Mucosa of rectum (tissue), 2 donors: Measurements from ENCODE around the gene WWC2.

Experiments used
- H3K27ac ChIP-seq, 2 donors: one replicate each; pipeline ENCODE4 v1.7.0; 2013; ENCODE audit warnings: inconsistent platforms in 2 of 2, low read depth in 2 of 2, low read length in 2 of 2
- H3K27me3 ChIP-seq, 2 donors: one replicate each; pipeline ENCODE4 v1.7.0; 2013; ENCODE audit warnings: low read length in 2 of 2; ENCODE audit not compliant: control insufficient read depth in 2 of 2, insufficient read depth in 2 of 2
- H3K36me3 ChIP-seq, 2 donors: one replicate each; pipeline ENCODE4 v1.7.0; 2013; ENCODE audit warnings: low read length in 2 of 2; ENCODE audit not compliant: control insufficient read depth in 2 of 2, insufficient read depth in 2 of 2
- H3K4me1 ChIP-seq, 2 donors: one replicate each; pipeline ENCODE4 v1.7.0; 2013; ENCODE audit warnings: low read length in 2 of 2, mild to moderate bottlenecking in 1 of 2; ENCODE audit not compliant: control insufficient read depth in 2 of 2, insufficient read depth in 2 of 2
- H3K4me3 ChIP-seq, 2 donors: one replicate each; pipeline ENCODE4 v1.7.0; 2013; ENCODE audit warnings: low read length in 2 of 2
- H3K9ac ChIP-seq, 2 donors: one replicate each; pipeline ENCODE4 v1.7.0; 2013; ENCODE audit warnings: low read length in 2 of 2, low read depth in 1 of 2, mild to moderate bottlenecking in 1 of 2
- H3K9me3 ChIP-seq, 2 donors: one replicate each; pipeline ENCODE4 v1.7.0; 2013; ENCODE audit warnings: low read length in 2 of 2; ENCODE audit not compliant: control insufficient read depth in 2 of 2
- donor health status: healthy.
- donor health status: Normal muscosa, but diverticular disease.

The WWC2 gene

DNA sequence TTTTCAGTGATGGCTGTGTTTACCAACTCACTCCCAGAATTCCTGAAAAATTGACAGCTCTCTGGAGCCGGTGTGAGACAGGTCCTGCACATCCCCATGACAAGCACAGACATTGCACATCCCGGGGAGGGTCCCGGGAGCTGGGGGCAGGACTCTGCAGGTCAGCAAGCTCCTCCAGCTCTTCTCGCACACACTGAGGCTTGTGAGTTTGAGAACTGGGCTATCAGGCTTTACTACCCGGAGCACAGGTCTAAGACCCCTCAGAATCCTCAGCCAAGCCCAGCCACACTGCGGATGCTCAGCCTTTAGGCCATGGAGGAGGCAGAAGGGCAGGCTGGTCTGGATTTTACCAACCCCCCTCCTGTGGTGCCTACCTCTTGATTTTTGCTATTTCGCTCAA is 228.8 kb downstream of the WWC2 start:
- H3K36me3 ChIP-seq, result no peaks in the 10 kb centered on the region
- H3K4me3 ChIP-seq, result no peak overlapping the region
- no peak overlapping the region for H3K9ac ChIP-seq
- no peaks in the 10 kb centered on the region for H3K4me1 ChIP-seq
- H3K9me3 ChIP-seq, result no peaks in the 10 kb centered on the region
- H3K27ac ChIP-seq, result no peak overlapping the region
- no peaks in the 10 kb centered on the region for H3K27me3 ChIP-seq

GRCh38 chr4:183328832-183329231 is 229.8 kb downstream of the WWC2 start:
- Histone ChIP-seq H3K4me1 (no peaks in the 10 kb centered on the region), H3K9ac (no peak overlapping the region), H3K4me3 (no peak overlapping the region), H3K27me3 (no peaks in the 10 kb centered on the region), H3K9me3 (no peaks in the 10 kb centered on the region), H3K36me3 (no peaks in the 10 kb centered on the region), H3K27ac (no peak overlapping the region)

DNA sequence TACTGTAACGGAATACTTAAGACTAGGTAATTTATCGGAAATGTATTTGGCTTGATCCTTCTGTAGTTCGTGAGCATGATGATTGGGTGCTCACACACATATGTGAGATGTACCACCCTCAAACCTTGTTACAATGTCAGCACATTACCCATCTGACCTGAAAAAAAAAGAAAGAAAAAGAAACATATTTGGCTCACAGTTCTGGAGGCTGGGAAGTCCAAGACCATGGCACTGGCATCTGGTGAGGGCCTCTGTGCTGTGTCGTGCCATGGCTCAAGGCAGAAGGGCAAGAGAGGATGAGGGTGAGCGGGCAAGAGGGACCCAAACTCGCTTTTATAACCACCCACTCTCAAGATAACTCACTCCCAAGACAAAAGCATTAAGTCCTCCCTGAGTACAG is 230.2 kb downstream of the WWC2 start:
- no peaks in the 10 kb centered on the region for H3K27me3 ChIP-seq
- no peaks in the 10 kb centered on the region for H3K36me3 ChIP-seq
- H3K9me3 ChIP-seq, result no peaks in the 10 kb centered on the region
- no peaks in the 10 kb centered on the region for H3K4me1 ChIP-seq
- H3K27ac ChIP-seq, result no peak overlapping the region
- H3K4me3 ChIP-seq, result no peak overlapping the region
- no peak overlapping the region for H3K9ac ChIP-seq

GRCh38 chr4:183329954-183330742 is 231.1 kb downstream of the WWC2 start:
- Histone ChIP-seq H3K27me3 (no peaks in the 10 kb centered on the region), H3K9me3 (no peaks in the 10 kb centered on the region), H3K36me3 (no peaks in the 10 kb centered on the region), H3K4me3 (no peak overlapping the region), H3K27ac (no peak overlapping the region), H3K9ac (no peak overlapping the region), H3K4me1 (no peaks in the 10 kb centered on the region)

GRCh38 chr4:183330841-183331240 is 231.8 kb downstream of the WWC2 start:
- Histone ChIP-seq H3K27ac (no peak overlapping the region), H3K36me3 (no peaks in the 10 kb centered on the region), H3K4me3 (no peak overlapping the region), H3K4me1 (no peaks in the 10 kb centered on the region), H3K9me3 (no peaks in the 10 kb centered on the region), H3K27me3 (no peaks in the 10 kb centered on the region), H3K9ac (no peak overlapping the region)

DNA sequence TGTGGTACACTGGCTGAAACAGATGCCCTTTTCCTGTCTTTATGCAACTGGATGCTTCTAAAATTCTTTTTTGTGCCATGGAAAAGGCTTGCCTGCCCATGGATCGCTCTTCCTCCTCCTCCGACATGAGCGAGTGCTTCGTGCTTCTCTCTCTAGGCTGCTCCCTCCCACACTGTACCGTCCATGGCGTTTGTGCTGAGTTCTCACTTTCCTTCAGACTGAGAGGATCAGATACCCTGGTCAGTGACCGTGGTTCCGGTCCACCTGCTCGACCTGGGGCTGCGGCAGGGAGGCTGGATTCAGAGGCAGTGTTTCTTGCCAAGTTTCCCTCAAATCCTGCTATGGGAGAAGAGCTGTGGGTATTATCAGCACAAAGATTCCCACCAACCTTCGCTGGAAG is 233.4 kb downstream of the WWC2 start:
- H3K27ac ChIP-seq, result no peak overlapping the region

DNA sequence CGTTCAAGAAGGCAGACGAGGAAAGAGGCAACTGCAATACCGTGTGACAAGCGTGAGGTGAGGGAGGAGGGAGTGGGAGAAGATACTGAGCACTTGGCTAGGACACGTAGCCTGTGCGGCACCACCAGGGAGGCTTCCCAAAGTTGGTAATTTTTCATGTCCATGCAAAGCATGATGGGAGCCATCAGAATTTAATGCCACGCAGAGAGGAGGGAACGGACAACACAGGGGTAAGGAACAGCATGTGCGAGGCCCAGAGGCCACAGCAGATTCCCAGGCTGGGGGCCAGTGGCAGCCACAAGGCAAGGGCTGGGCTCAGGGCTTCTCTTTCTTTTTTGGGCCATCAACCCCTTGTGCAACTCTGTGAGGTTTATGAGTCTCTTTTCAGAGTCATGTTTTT is 234.1 kb downstream of the WWC2 start:
- H3K9me3 ChIP-seq, result no peaks in the 10 kb centered on the region
- no peaks in the 10 kb centered on the region for H3K27me3 ChIP-seq
- no peaks in the 10 kb centered on the region for H3K4me1 ChIP-seq
- no peak overlapping the region for H3K27ac ChIP-seq
- no peak overlapping the region for H3K9ac ChIP-seq
- H3K36me3 ChIP-seq, result no peaks in the 10 kb centered on the region
- no peak overlapping the region for H3K4me3 ChIP-seq

More for the DNA sequence above, 233.4 kb downstream of the WWC2 start:
- no peak overlapping the region for H3K4me3 ChIP-seq
- no peak overlapping the region for H3K9ac ChIP-seq
- H3K27me3 ChIP-seq, result no peaks in the 10 kb centered on the region
- H3K4me1 ChIP-seq, result no peaks in the 10 kb centered on the region
- H3K9me3 ChIP-seq, result no peaks in the 10 kb centered on the region
- no peaks in the 10 kb centered on the region for H3K36me3 ChIP-seq

- no peaks in the 10 kb centered on the region for H3K36me3 ChIP-seq
- no peak overlapping the region for H3K27ac ChIP-seq
- no peak overlapping the region for H3K9ac ChIP-seq
- no peak overlapping the region for H3K4me3 ChIP-seq
- H3K27me3 ChIP-seq, result no peaks in the 10 kb centered on the region
- no peaks in the 10 kb centered on the region for H3K9me3 ChIP-seq
- no peaks in the 10 kb centered on the region for H3K4me1 ChIP-seq
Observed at GRCh38 chr4:183333983-183334382, 234.9 kb downstream of the WWC2 start.

DNA sequence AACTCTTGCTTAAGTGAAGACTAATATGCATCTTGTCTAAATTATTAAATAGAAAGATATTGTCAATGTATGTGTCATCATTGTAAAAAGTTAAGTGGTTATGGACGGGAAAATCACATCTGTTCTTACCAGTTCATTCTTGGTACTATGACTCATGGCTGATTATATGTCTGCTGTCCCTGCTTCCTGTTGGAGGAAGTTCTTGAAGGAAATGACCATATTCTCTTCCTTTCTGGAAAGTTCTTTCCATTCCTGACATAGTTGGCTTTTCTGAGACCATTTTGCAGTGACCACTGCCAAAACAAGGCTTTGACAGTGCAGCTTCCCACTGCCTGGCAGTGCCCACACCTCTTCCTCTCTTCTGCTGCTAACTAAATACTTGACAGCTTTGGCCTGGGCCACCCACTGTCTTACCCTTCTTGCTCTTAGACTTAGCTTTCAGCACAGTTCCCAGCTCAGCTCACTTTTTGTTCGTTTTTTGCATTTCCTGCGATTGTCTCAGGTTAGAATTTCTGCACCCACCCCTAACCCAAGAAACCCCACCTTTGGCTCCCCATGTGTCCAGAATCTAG is 236.4 kb downstream of the WWC2 start:
- no peak overlapping the region for H3K27ac ChIP-seq
- H3K36me3 ChIP-seq, result no peaks in the 10 kb centered on the region
- no peak overlapping the region for H3K4me3 ChIP-seq
- H3K27me3 ChIP-seq, result no peaks in the 10 kb centered on the region
- no peak overlapping the region for H3K9ac ChIP-seq
- no peaks in the 10 kb centered on the region for H3K4me1 ChIP-seq
- no peaks in the 10 kb centered on the region for H3K9me3 ChIP-seq

DNA sequence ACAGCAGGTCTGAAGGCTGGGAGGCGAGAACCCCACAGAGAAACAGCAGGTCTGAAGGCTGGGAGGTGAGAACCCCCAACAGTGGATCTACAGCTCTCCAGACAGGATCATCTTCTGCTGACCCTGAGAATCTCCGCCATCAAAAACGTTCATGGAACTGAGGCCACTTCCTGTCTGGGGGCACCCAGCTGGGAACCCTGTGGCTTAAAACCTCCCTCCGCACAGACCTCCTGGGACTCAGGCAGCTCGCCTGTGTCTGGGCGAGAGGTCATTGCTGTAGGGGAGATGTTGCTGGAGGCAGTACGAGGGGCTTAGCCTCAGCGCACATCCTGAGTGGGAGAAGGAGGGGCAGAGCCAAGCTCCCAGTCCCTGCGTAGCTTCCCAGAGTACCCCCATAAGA is 238.3 kb downstream of the WWC2 start:
- no peak overlapping the region for H3K4me3 ChIP-seq
- H3K9ac ChIP-seq, result no peak overlapping the region
- no peak overlapping the region for H3K27ac ChIP-seq
- no peaks in the 10 kb centered on the region for H3K9me3 ChIP-seq
- H3K36me3 ChIP-seq, result no peaks in the 10 kb centered on the region
- no peaks in the 10 kb centered on the region for H3K27me3 ChIP-seq
- no peaks in the 10 kb centered on the region for H3K4me1 ChIP-seq
